HL-60 (cell line): ENCODE measurements around the gene TEAD2.

ENCODE experiments used
- GABPA ChIP-seq: IDR thresholded peaks from 2 replicates; pipeline ENCODE4 v1.6.1; 2012; ENCODE audit warnings: low read depth
- POLR2AphosphoS5 ChIP-seq: IDR thresholded peaks from 2 replicates; pipeline ENCODE4 v1.6.1; 2012; ENCODE audit warnings: low read depth
- REST ChIP-seq: IDR thresholded peaks from 2 replicates; pipeline ENCODE4 v1.6.1; 2012; ENCODE audit warnings: low read depth; ENCODE audit not compliant: insufficient replicate concordance
- SPI1 ChIP-seq: IDR thresholded peaks from 2 replicates; pipeline ENCODE4 v1.6.1; 2012; ENCODE audit warnings: low read depth, mild to moderate bottlenecking, borderline replicate concordance
- TF ChIP-seq, protein P1 (sequence below): IDR thresholded peaks from one replicate; pipeline ENCODE4 v1.5.1; 2011; ENCODE audit warnings: low read length, control low read depth, inconsistent platforms; ENCODE audit not compliant: insufficient read depth

- no peak for TF ChIP-seq GABPA
- TF ChIP-seq, protein P1, sequence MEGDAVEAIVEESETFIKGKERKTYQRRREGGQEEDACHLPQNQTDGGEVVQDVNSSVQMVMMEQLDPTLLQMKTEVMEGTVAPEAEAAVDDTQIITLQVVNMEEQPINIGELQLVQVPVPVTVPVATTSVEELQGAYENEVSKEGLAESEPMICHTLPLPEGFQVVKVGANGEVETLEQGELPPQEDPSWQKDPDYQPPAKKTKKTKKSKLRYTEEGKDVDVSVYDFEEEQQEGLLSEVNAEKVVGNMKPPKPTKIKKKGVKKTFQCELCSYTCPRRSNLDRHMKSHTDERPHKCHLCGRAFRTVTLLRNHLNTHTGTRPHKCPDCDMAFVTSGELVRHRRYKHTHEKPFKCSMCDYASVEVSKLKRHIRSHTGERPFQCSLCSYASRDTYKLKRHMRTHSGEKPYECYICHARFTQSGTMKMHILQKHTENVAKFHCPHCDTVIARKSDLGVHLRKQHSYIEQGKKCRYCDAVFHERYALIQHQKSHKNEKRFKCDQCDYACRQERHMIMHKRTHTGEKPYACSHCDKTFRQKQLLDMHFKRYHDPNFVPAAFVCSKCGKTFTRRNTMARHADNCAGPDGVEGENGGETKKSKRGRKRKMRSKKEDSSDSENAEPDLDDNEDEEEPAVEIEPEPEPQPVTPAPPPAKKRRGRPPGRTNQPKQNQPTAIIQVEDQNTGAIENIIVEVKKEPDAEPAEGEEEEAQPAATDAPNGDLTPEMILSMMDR: no peak
- no peak for TF ChIP-seq REST
- no peak for TF ChIP-seq POLR2AphosphoS5
- no peak for TF ChIP-seq SPI1
Observed at GRCh38 chr19:49331616-49332055, 30.6 kb downstream of the TEAD2 start.
